Measurements from ENCODE around the gene TBC1D22A. TPM values are rescaled to one million over a fixed set of nuclear protein-coding genes. Genes with fewer than 3 reads are reported as not detected.

TBC1D22A gene
- total RNA-seq, 1 donor from 2014 or later = 10.6 TPM

- H3K9me3 Mint-ChIP-seq = no peaks in the 10 kb centered on the region
- H3K9me3 ChIP-seq (ENCODE audit: low read depth) = no peaks in the 10 kb centered on the region
- DNase-seq (ENCODE audit: low spot score) = no peak
- H4K20me1 ChIP-seq (ENCODE audit: low read depth) = peaks cover 6% of the 10 kb centered on the region
- H3K79me2 ChIP-seq (ENCODE audit: low read depth) = no peaks in the 10 kb centered on the region
- peaks cover 27% of the 10 kb centered on the region for H3K4me1 Mint-ChIP-seq
- H3K4me1 ChIP-seq = peaks cover 10% of the 10 kb centered on the region
- H2AFZ ChIP-seq (replicated peaks) = no peak overlapping the region
- no peak overlapping the region for H3K4me3 ChIP-seq
- no peak overlapping the region for H3K27ac ChIP-seq
- TF ChIP-seq, protein P1, sequence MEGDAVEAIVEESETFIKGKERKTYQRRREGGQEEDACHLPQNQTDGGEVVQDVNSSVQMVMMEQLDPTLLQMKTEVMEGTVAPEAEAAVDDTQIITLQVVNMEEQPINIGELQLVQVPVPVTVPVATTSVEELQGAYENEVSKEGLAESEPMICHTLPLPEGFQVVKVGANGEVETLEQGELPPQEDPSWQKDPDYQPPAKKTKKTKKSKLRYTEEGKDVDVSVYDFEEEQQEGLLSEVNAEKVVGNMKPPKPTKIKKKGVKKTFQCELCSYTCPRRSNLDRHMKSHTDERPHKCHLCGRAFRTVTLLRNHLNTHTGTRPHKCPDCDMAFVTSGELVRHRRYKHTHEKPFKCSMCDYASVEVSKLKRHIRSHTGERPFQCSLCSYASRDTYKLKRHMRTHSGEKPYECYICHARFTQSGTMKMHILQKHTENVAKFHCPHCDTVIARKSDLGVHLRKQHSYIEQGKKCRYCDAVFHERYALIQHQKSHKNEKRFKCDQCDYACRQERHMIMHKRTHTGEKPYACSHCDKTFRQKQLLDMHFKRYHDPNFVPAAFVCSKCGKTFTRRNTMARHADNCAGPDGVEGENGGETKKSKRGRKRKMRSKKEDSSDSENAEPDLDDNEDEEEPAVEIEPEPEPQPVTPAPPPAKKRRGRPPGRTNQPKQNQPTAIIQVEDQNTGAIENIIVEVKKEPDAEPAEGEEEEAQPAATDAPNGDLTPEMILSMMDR (IDR thresholded peaks at IDR 0.05) = no peak
- TF ChIP-seq EZH2phosphoT487 (IDR thresholded peaks at IDR 0.05) (no peak), EZH2 (IDR thresholded peaks at IDR 0.05) (no peak)
- peaks cover 14% of the 10 kb centered on the region for H3K36me3 Mint-ChIP-seq
- no peak overlapping the region for H3K4me3 Mint-ChIP-seq
- H3F3A ChIP-seq (ENCODE audit: low read depth) = no peaks in the 10 kb centered on the region
- no peak overlapping the region for H3K9ac ChIP-seq
- no peak overlapping the region for H3K4me2 ChIP-seq
- H3K27me3 Mint-ChIP-seq (ENCODE audit: insufficient read depth, low read depth) = peaks cover 3% of the 10 kb centered on the region
- H3K36me3 ChIP-seq = no peaks in the 10 kb centered on the region
- no peak overlapping the region for H3K27ac Mint-ChIP-seq
- no peaks in the 10 kb centered on the region for H3K27me3 ChIP-seq
These were observed 189.5 kb downstream of the TBC1D22A start for GRCh38 chr22:46951973-46952372.

GRCh38 chr22:46953968-46954765 lies 191.7 kb downstream of the TBC1D22A start:
- peak overlapping the region; percentile 27 for H3K27ac Mint-ChIP-seq
- H3K9me3 ChIP-seq (ENCODE audit: low read depth) = no peaks in the 10 kb centered on the region
- no peaks in the 10 kb centered on the region for H3K36me3 ChIP-seq
- H3K4me3 ChIP-seq = no peak overlapping the region
- H3K4me1 Mint-ChIP-seq = peaks cover 24% of the 10 kb centered on the region
- peaks cover 27% of the 10 kb centered on the region for H4K20me1 ChIP-seq (ENCODE audit: low read depth)
- H3K9me3 Mint-ChIP-seq = no peaks in the 10 kb centered on the region
- no peak overlapping the region for H3K27ac ChIP-seq
- peaks cover 10% of the 10 kb centered on the region for H3K36me3 Mint-ChIP-seq
- H3F3A ChIP-seq (ENCODE audit: low read depth) = peaks cover 11% of the 10 kb centered on the region
- TF ChIP-seq, protein P1 (IDR thresholded peaks at IDR 0.05) = no peak
- TF ChIP-seq EZH2phosphoT487 (IDR thresholded peaks at IDR 0.05) = no peak
- no peak for TF ChIP-seq EZH2 (IDR thresholded peaks at IDR 0.05)
- no peak overlapping the region for H3K4me2 ChIP-seq
- H3K27me3 Mint-ChIP-seq (ENCODE audit: insufficient read depth, low read depth) = peaks cover 3% of the 10 kb centered on the region
- no peaks in the 10 kb centered on the region for H3K27me3 ChIP-seq
- peak; percentile 27 for DNase-seq (ENCODE audit: low spot score)
- H3K4me1 ChIP-seq = peaks cover 18% of the 10 kb centered on the region
- H3K79me2 ChIP-seq (ENCODE audit: low read depth) = no peaks in the 10 kb centered on the region
- H3K4me3 Mint-ChIP-seq = no peak overlapping the region
- H3K9ac ChIP-seq = no peak overlapping the region
- no peak overlapping the region for H2AFZ ChIP-seq (replicated peaks)

GRCh38 chr22:46954781-46955180 lies 192.3 kb downstream of the TBC1D22A start:
- Mint-ChIP-seq H3K36me3 (peaks cover 6% of the 10 kb centered on the region), H3K27me3 (ENCODE audit: insufficient read depth, low read depth) (peaks cover 3% of the 10 kb centered on the region), H3K27ac (no peak overlapping the region), H3K4me1 (peaks cover 22% of the 10 kb centered on the region), H3K9me3 (no peaks in the 10 kb centered on the region), H3K4me3 (no peak overlapping the region)
- Histone ChIP-seq H3K9ac (no peak overlapping the region), H3K27ac (no peak overlapping the region), H4K20me1 (ENCODE audit: low read depth) (peaks cover 31% of the 10 kb centered on the region), H3K9me3 (ENCODE audit: low read depth) (no peaks in the 10 kb centered on the region), H2AFZ (replicated peaks) (no peak overlapping the region), H3K4me1 (peaks cover 20% of the 10 kb centered on the region), H3K4me2 (no peak overlapping the region), H3F3A (ENCODE audit: low read depth) (peaks cover 11% of the 10 kb centered on the region), H3K79me2 (ENCODE audit: low read depth) (no peaks in the 10 kb centered on the region), H3K36me3 (no peaks in the 10 kb centered on the region), H3K27me3 (no peaks in the 10 kb centered on the region), H3K4me3 (no peak overlapping the region)
- DNase-seq (ENCODE audit: low spot score) = no peak
- TF ChIP-seq, protein P1 (IDR thresholded peaks at IDR 0.05) = no peak
- TF ChIP-seq EZH2phosphoT487 (IDR thresholded peaks at IDR 0.05) = no peak
- no peak for TF ChIP-seq EZH2 (IDR thresholded peaks at IDR 0.05)

All from neural progenitor cell (in vitro differentiated cells).